Lung (tissue), 16 donors: ENCODE measurements around the gene KRTAP9-9. TPM values are rescaled to one million over a fixed set of nuclear protein-coding genes. Genes with fewer than 3 reads are reported as not detected.
A peak's percentile ranks its signal among the peaks of the same experiment; 100 is the strongest.
"Not testable (repeated sequence)": the region's sequence is repeated elsewhere in the genome, so short reads cannot be mapped to it uniquely, and the experiment has no call there.

Experiments
- ATAC-seq: fragments of 200-7000 bp; cut with Tn5 transposase; one replicate; pipeline ENCODE4 v1.9.1; 2020; ENCODE audit warnings: moderate number of reproducible peaks; ENCODE audit not compliant: insufficient read depth, low FRiP score
- DNase-seq, 3 donors: peaks; one replicate each; pipeline ENCODE4 v3.0.0-alpha.2; 2013 to 2017
- H3K27ac ChIP-seq, 2 donors: one replicate each; pipeline ENCODE4 v1.5.1; 2013; ENCODE audit warnings: mild to moderate bottlenecking in 2 of 2, moderate library complexity in 2 of 2, control low read depth in 1 of 2, inconsistent platforms in 1 of 2, low read depth in 1 of 2, low read length in 1 of 2
- H3K27me3 ChIP-seq, 3 donors: one replicate each; pipeline ENCODE4 v1.5.1; 2013; ENCODE audit warnings: low read length in 2 of 3; ENCODE audit not compliant: control insufficient read depth in 3 of 3, insufficient read depth in 3 of 3
- H3K36me3 ChIP-seq, 4 donors: one replicate each; pipeline ENCODE4 v1.5.1; 2013; ENCODE audit warnings: low read length in 4 of 4, mild to moderate bottlenecking in 1 of 4, moderate library complexity in 1 of 4; ENCODE audit not compliant: control insufficient read depth in 4 of 4, insufficient read depth in 4 of 4
- H3K4me1 ChIP-seq, 5 donors: one replicate each; pipeline ENCODE4 v1.5.1; 2013; ENCODE audit warnings: low read length in 5 of 5, mild to moderate bottlenecking in 2 of 5, moderate library complexity in 1 of 5; ENCODE audit not compliant: control insufficient read depth in 5 of 5, insufficient read depth in 5 of 5
- H3K4me3 ChIP-seq: one replicate; pipeline ENCODE4 v1.5.1; 2013; ENCODE audit warnings: mild to moderate bottlenecking, control low read depth, moderate library complexity
- H3K9ac ChIP-seq, 2 donors: one replicate each; pipeline ENCODE4 v1.5.1; 2013; ENCODE audit warnings: low read length in 2 of 2, control low read depth in 1 of 2; ENCODE audit not compliant: insufficient read depth in 1 of 2
- H3K9me3 ChIP-seq, 4 donors: one replicate each; pipeline ENCODE4 v1.5.1; 2013; ENCODE audit warnings: low read length in 3 of 4, mild to moderate bottlenecking in 1 of 4, moderate library complexity in 1 of 4; ENCODE audit not compliant: control insufficient read depth in 4 of 4, insufficient read depth in 3 of 4
- CTCF ChIP-seq: IDR thresholded peaks from 2 replicates; pipeline ENCODE4 v1.5.1; 2012; ENCODE audit warnings: mild to moderate bottlenecking; ENCODE audit errors: control extremely low read depth, extremely low read depth
- WGBS, 2 donors: extraction: QIAGEN DNeasy Blood & Tissue Kit; methylation state at CpG; one replicate each; pipeline ENCODE4 v1.1.7; 2013; 5-methylcytosine and 5-hydroxymethylcytosine counted together
- long read RNA-seq, 5 donors: transcript quantifications; one replicate each; lab custom pipeline, GENCODE V29; 2026
- polyA plus RNA-seq, 2 donors: library from polyadenylated mRNA; stranded (reverse); fragments of 200-250 nt; gene quantifications; one replicate each; pipeline ENCODE4 v1.2.1, GENCODE V29; 2013
- total RNA-seq, 2 donors: library from RNA; depleted of rRNA in 1 of 2; stranded (reverse); fragments of >200 nt in 1 of 2; gene quantifications; one replicate each; pipeline ENCODE4 v1.2.1, GENCODE V29; 2014 to 2021
- donor health status: control.
- donor health status: control.
- donor health status: Bipolar disorder and iron deficiency.
- donor health status: healthy.
- donor health status: DM: yes; HTN: yes; CAD: no.

The KRTAP9-9 gene
- total RNA-seq (not detected), polyA plus RNA-seq (not detected)
- long read RNA-seq, donor 1, result 0 reads
- long read RNA-seq, donor 2, result 0 reads
- long read RNA-seq, donor 3, result 0 reads
- long read RNA-seq, donor 4, result 0 reads
- long read RNA-seq, donor 5, result 0 reads

GRCh38 chr17:41255381-41256290 is at the start of gene KRTAP9-9:
Gene KRTAP9-9, plus strand, starts transcription at chr17:41255384.
- H3K4me1 ChIP-seq, ATAC-seq, H3K9ac ChIP-seq, H3K36me3 ChIP-seq, H3K9me3 ChIP-seq, H3K27ac ChIP-seq, DNase-seq, H3K27me3 ChIP-seq, H3K4me3 ChIP-seq: not testable (repeated sequence)
- WGBS, 2 donors, result 70 to 74% methylated on average over 5 of the region's 5 CpGs

GRCh38 chr17:41211845-41212466 is 43.2 kb upstream of the KRTAP9-9 start:
- no peak for TF ChIP-seq CTCF
- Histone ChIP-seq H3K4me1 (no peaks in the 10 kb centered on the region), H3K27ac (no peak overlapping the region), H3K27me3 (no peaks in the 10 kb centered on the region), H3K9ac (no peak overlapping the region), H3K9me3 (peaks cover 0 to 5% (median 0%) of the 10 kb centered on the region in 4 donors), H3K36me3 (no peaks in the 10 kb centered on the region), H3K4me3 (no peak overlapping the region)
- ATAC-seq, result no peak
- peak in 1 of 3 donors; percentile 2 for DNase-seq
- WGBS, 2 donors, result 47 to 68% methylated on average over 1 of the region's 1 CpG

DNA sequence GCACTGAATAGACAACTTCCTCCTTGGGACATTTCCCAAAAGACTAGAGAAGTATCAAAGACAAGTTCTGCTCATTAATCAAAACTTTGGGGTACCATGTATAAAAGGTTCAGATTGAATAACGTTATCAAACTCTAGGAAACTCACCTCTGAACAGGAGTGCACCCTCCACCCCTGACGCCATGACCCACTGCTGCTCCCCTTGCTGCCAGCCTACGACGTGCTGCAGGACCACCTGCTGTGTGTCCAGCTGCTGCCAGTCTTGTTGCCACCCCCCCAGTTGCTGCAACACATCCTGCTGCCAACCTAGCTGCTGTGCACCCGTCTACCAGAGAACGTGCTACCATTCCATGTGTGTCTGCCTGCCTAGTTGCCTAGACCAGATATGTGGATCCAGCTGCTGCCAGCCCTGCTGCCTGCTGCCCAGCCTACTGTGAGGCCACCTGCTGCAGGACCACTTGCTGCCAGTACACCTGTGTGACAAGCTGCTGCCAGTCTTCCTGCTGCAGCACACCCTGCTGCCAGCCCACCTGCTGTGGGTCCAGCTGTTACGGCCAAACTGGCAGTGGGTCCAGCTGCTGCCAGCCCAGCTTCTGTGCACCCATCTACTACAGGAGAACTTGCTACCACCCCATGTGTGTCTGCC is 42.5 kb upstream of the KRTAP9-9 start:
- H3K9ac ChIP-seq, result no peak overlapping the region
- no peaks in the 10 kb centered on the region for H3K36me3 ChIP-seq
- ATAC-seq (no peak), DNase-seq (no peak)
- H3K9me3 ChIP-seq, result peaks cover 0 to 5% (median 0%) of the 10 kb centered on the region in 4 donors
- H3K4me3 ChIP-seq, result no peak overlapping the region
- whole genome bisulfite sequencing, 2 donors, result 75 to 80% methylated on average over 7 of the region's 7 CpGs
- no peaks in the 10 kb centered on the region for H3K27me3 ChIP-seq
- no peak for TF ChIP-seq CTCF
- H3K4me1 ChIP-seq, result no peaks in the 10 kb centered on the region
- no peak overlapping the region for H3K27ac ChIP-seq

DNA sequence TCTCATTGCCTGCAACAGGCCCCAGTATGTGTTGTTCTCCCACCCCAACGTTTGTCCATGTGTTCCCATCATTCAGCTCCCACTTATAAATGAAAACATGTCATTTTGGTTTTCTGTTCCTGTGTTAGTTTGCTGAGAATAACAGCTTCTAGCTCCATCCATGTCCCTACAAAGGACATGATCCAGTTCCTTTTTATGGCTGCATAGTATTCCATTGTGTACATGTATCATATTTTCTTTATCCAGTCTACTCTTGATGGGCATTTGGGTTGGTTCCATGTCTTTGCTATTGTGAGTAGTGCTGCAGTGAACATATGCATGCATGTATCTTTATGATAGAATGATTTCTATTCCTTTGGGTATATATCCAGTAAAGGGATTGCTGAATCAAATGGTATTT is 39.5 kb upstream of the KRTAP9-9 start:
- Histone ChIP-seq H3K4me1 (no peaks in the 10 kb centered on the region), H3K27ac (no peak overlapping the region), H3K9ac (no peak overlapping the region), H3K4me3 (no peak overlapping the region), H3K36me3 (no peaks in the 10 kb centered on the region), H3K9me3 (peaks cover 0 to 5% (median 1%) of the 10 kb centered on the region in 4 donors), H3K27me3 (no peaks in the 10 kb centered on the region)
- DNase-seq (no peak), ATAC-seq (no peak)
- 75 to 86% methylated on average over 1 of the region's 1 CpG for WGBS, 2 donors
- TF ChIP-seq CTCF, result no peak
